Activated CD4-positive, alpha-beta T cell treated with anti-CD3 and anti-CD28 coated beads for 24 hours (primary cell): Measurements from ENCODE around the gene RTF1.
"Not testable (repeated sequence)": the region's sequence is repeated elsewhere in the genome, so short reads cannot be mapped to it uniquely, and the experiment has no call there.

Experiments
- DNase-seq, 2 donors: peaks; one replicate each; pipeline ENCODE4 v3.0.0-alpha.2; 2020; ENCODE audit warnings: low read depth in 2 of 2

The RTF1 gene

GRCh38 chr15:41416742-41417417, at the start of gene RTF1:
Gene RTF1 (plus strand): TSS chr15:41417095. CDS start chr15:41417116, 21 bp downstream.
- peak; percentile 97 to 98 for DNase-seq

GRCh38 chr15:41367418-41367817, 49.5 kb upstream of the RTF1 start:
- no peak for DNase-seq

GRCh38 chr15:41377978-41378377, 38.9 kb upstream of the RTF1 start:
- DNase-seq: no peak

GRCh38 chr15:41383974-41384749, 32.7 kb upstream of the RTF1 start:
- not testable (repeated sequence) for DNase-seq

GRCh38 chr15:41387646-41388045, 29.2 kb upstream of the RTF1 start:
- no peak for DNase-seq

GRCh38 chr15:41392659-41393058, 24.2 kb upstream of the RTF1 start:
- DNase-seq: no peak

GRCh38 chr15:41394924-41395323, 22.0 kb upstream of the RTF1 start:
- no peak for DNase-seq

- no peak for DNase-seq
Observed at GRCh38 chr15:41396111-41396510, 20.8 kb upstream of the RTF1 start.

- no peak for DNase-seq
Observed at GRCh38 chr15:41401904-41402267, 15.0 kb upstream of the RTF1 start.

GRCh38 chr15:41407341-41407740, 9.6 kb upstream of the RTF1 start:
- DNase-seq: no peak

- DNase-seq: no peak
Observed at GRCh38 chr15:41408234-41408641, 8.7 kb upstream of the RTF1 start.

- DNase-seq: no peak
Observed at GRCh38 chr15:41411031-41411430, 5.9 kb upstream of the RTF1 start.

- no peak for DNase-seq
Observed at GRCh38 chr15:41411441-41411840, 5.5 kb upstream of the RTF1 start.

GRCh38 chr15:41416128-41416741, 660 bp upstream of the RTF1 start:
- no peak for DNase-seq

- DNase-seq: no peak
Observed at GRCh38 chr15:41417418-41418195, 712 bp downstream of the RTF1 start.

- no peak for DNase-seq
Observed at GRCh38 chr15:41423979-41424659, 7.2 kb downstream of the RTF1 start.

GRCh38 chr15:41424809-41425208, 7.9 kb downstream of the RTF1 start:
- no peak for DNase-seq

GRCh38 chr15:41425907-41426306, 9.0 kb downstream of the RTF1 start:
- not testable (repeated sequence) for DNase-seq

- DNase-seq: no peak
Observed at GRCh38 chr15:41429003-41429890, 12.4 kb downstream of the RTF1 start.

GRCh38 chr15:41435037-41435786, 18.3 kb downstream of the RTF1 start:
- no peak for DNase-seq
